ENCODE measurements around the gene FAM209A. TPM values are rescaled to one million over a fixed set of nuclear protein-coding genes. Genes with fewer than 3 reads are reported as not detected.

The FAM209A gene
- polyA plus RNA-seq, 1 donor (not counting 4 experiments of a cell fraction or from before 2014, with no cell fraction given): 0.35 TPM

GRCh38 chr20:56570832-56571231 is 46.3 kb downstream of the FAM209A start:
- no peaks in the 10 kb centered on the region for H3K9me3 ChIP-seq (ENCODE audit: control insufficient read depth, low read depth, low read length)
- no peak overlapping the region for H3K4me2 ChIP-seq (ENCODE audit: control insufficient read depth, extremely low read depth, insufficient read depth, low read depth, low read length)
- H4K20me1 ChIP-seq (ENCODE audit: control insufficient read depth, extremely low read depth, insufficient read depth, low read length): no peaks in the 10 kb centered on the region
- no peak for TF ChIP-seq EZH2 (IDR thresholded peaks at IDR 0.05; ENCODE audit: low read length)
- no peak for TF ChIP-seq CTCF (optimal IDR thresholded peaks at IDR 0.05 in 1 of 3, IDR thresholded peaks at IDR 0.05 in 1 of 3, conservative IDR thresholded peaks at IDR 0.05 in 1 of 3; ENCODE audit: extremely low read depth in 1 of 3, insufficient read depth in 2 of 3, low read length in 3 of 3)
- no peaks in the 10 kb centered on the region for H3K9me1 ChIP-seq (ENCODE audit: control insufficient read depth, extremely low read depth, insufficient read depth, low read length)
- H3K4me3 ChIP-seq (ENCODE audit: control insufficient read depth in 2 of 3, extremely low read depth in 1 of 3, insufficient read depth in 2 of 3, low read depth in 1 of 3, low read length in 3 of 3): no peak overlapping the region
- FAIRE-seq: no peak
- H3K36me3 ChIP-seq (ENCODE audit: control insufficient read depth in 2 of 2, extremely low read depth in 1 of 2, insufficient read depth in 2 of 2, low read length in 2 of 2): no peaks in the 10 kb centered on the region
- no peaks in the 10 kb centered on the region for H3K27me3 ChIP-seq (ENCODE audit: control insufficient read depth, extremely low read depth, insufficient read depth, low read length)
- DNase-seq (ENCODE audit: low read depth, low spot score): no peak
- no peak overlapping the region for H3K27ac ChIP-seq (ENCODE audit: control insufficient read depth, insufficient read depth, low read length)
- H2AFZ ChIP-seq (ENCODE audit: control insufficient read depth, low read length): no peak overlapping the region
- peaks cover 16% of the 10 kb centered on the region for H3K4me1 ChIP-seq (ENCODE audit: control insufficient read depth, extremely low read depth, insufficient read depth, low read length)
- no peak overlapping the region for H3K9ac ChIP-seq (ENCODE audit: control insufficient read depth, extremely low read depth, insufficient read depth, low read length)
- no peaks in the 10 kb centered on the region for H3K79me2 ChIP-seq (ENCODE audit: control insufficient read depth, insufficient read depth, low read length)
- dilution Hi-C loops (cut with MboI; ENCODE audit: extremely low pct_ligation_motif_present, low sequenced_read_pairs): no loop called here

- Histone ChIP-seq H3K4me2 (ENCODE audit: control insufficient read depth, extremely low read depth, insufficient read depth, low read depth, low read length) (no peak overlapping the region), H3K9ac (ENCODE audit: control insufficient read depth, extremely low read depth, insufficient read depth, low read length) (no peak overlapping the region), H3K27me3 (ENCODE audit: control insufficient read depth, extremely low read depth, insufficient read depth, low read length) (no peaks in the 10 kb centered on the region), H3K36me3 (ENCODE audit: control insufficient read depth in 2 of 2, extremely low read depth in 1 of 2, insufficient read depth in 2 of 2, low read length in 2 of 2) (no peaks in the 10 kb centered on the region), H3K9me3 (ENCODE audit: control insufficient read depth, low read depth, low read length) (no peaks in the 10 kb centered on the region), H3K4me3 (ENCODE audit: control insufficient read depth in 2 of 3, extremely low read depth in 1 of 3, insufficient read depth in 2 of 3, low read depth in 1 of 3, low read length in 3 of 3) (no peak overlapping the region), H4K20me1 (ENCODE audit: control insufficient read depth, extremely low read depth, insufficient read depth, low read length) (no peaks in the 10 kb centered on the region), H3K4me1 (ENCODE audit: control insufficient read depth, extremely low read depth, insufficient read depth, low read length) (peaks cover 16% of the 10 kb centered on the region), H3K27ac (ENCODE audit: control insufficient read depth, insufficient read depth, low read length) (no peak overlapping the region), H3K9me1 (ENCODE audit: control insufficient read depth, extremely low read depth, insufficient read depth, low read length) (no peaks in the 10 kb centered on the region), H3K79me2 (ENCODE audit: control insufficient read depth, insufficient read depth, low read length) (no peaks in the 10 kb centered on the region), H2AFZ (ENCODE audit: control insufficient read depth, low read length) (no peak overlapping the region)
- no peak for TF ChIP-seq EZH2 (IDR thresholded peaks at IDR 0.05; ENCODE audit: low read length)
- no peak for TF ChIP-seq CTCF (optimal IDR thresholded peaks at IDR 0.05 in 1 of 3, IDR thresholded peaks at IDR 0.05 in 1 of 3, conservative IDR thresholded peaks at IDR 0.05 in 1 of 3; ENCODE audit: extremely low read depth in 1 of 3, insufficient read depth in 2 of 3, low read length in 3 of 3)
- dilution Hi-C loops (cut with MboI; ENCODE audit: extremely low pct_ligation_motif_present, low sequenced_read_pairs): no loop called here
- DNase-seq (ENCODE audit: low read depth, low spot score) (no peak), FAIRE-seq (no peak)
Observed at GRCh38 chr20:56572172-56572571, 47.6 kb downstream of the FAM209A start.

All from keratinocyte (primary cell).